ENCODE measurements around the gene MZB1.
"Not testable (repeated sequence)": the region's sequence is repeated elsewhere in the genome, so short reads cannot be mapped to it uniquely, and the experiment has no call there.

The MZB1 gene

GRCh38 chr5:139371482-139372435 is 18.0 kb downstream of the MZB1 start:
- DNase-seq: no peak

DNA sequence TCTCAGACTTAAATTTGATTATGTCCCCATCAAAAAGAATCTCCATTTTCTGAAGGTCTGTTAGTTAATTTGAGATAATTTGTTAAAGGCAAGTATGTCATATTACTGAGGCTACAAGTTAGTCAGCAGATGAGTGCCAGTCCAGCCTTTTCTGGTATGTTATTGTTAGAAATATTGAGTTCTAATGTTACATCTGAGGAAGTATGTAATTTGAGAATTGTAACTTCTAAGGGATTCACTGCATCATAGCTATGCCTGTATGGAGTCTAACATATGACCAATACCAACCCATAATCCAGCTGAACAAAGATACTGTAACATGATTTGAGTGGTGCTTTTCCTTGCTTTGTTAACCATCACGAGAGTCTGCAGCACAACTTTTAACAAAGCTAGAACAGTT is 20.5 kb downstream of the MZB1 start:
- DNase-seq: no peak

DNA sequence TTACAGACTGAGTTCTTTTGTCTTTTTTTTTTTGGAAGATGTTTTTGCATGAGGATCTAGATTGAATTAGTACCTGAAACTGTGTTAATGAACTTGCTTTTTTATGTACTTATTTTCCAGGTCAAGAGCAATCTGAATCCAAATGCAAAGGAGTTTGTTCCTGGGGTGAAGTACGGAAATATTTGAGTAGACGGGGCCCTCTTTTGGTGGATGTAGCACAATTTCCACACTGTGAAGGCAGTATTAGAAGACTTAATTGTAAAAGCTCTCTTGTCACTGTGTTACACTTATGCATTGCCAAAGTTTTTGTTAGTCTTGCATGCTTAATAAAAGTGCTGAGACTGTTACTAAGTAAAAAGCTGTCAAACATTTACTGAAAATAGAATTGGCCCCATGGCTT is 21.1 kb downstream of the MZB1 start:
- DNase-seq: no peak

DNA sequence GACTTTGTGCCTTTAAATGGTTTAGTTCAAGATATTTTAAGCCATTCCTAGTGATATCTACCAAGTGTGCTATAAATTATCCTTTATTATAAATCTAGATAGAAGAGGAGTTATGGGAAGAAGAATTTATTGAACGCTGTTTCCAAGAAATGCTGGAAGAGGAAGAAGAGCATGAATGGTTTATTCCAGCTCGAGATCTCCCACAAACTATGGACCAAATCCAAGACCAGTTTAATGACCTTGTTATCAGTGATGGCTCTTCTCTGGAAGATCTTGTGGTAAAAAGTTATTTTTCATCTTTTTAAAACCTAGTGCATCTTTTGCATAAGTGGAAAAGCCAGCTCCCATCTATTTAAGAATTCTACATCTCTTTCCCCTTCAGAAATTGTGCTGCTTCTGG is 25.2 kb downstream of the MZB1 start:
- DNase-seq: no peak

- DNase-seq: no peak
These were observed 25.8 kb downstream of the MZB1 start for GRCh38 chr5:139363937-139364336.

- DNase-seq: no peak
These were observed 27.8 kb downstream of the MZB1 start for GRCh38 chr5:139361835-139362429.

- no peak for DNase-seq
These were observed 29.3 kb downstream of the MZB1 start for GRCh38 chr5:139360384-139360783.

GRCh38 chr5:139358064-139358463 is 31.6 kb downstream of the MZB1 start:
- DNase-seq: no peak

DNA sequence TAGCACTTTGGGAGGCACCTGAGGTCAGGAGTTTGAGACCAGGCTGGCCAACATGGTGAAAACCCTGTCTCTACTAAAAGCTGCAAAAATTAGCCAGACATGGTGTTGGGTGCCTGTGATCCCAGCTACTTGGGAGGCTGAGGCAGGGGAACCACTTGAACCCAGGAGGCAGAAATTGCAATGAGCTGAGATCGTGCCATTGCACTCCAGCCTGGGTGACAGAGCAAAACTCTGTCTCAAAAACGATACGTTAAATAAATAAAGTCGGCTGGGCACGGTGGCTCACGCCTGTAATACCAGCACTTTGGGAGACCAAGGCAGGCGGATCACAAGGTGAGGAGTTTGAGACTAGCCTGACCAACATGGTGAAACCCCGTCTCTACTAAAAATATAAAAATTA is 33.8 kb downstream of the MZB1 start:
- not testable (repeated sequence) for DNase-seq

DNA sequence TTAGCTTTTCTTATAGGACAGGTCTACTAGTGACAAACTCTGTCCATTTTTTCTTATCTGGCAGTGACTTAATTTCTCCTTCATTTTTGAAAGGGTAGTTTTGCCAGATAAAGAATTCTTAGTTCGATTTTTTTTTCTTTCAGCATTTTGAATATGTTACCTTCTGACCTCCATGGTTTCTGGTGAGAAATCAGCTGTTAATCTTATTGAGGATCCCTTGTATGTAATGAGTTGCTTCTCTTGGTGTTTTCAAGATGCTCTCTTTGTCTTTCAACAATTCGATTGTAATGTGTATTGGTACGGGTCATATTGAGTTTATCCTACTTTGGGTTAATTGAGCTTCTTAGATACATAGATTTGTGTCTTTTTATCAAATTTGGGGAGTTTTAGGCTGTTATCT is 35.5 kb downstream of the MZB1 start:
- DNase-seq: no peak

- DNase-seq: not testable (repeated sequence)
These were observed 41.9 kb downstream of the MZB1 start for GRCh38 chr5:139347863-139348262.

GRCh38 chr5:139345442-139345841 is 44.3 kb downstream of the MZB1 start:
- DNase-seq: not testable (repeated sequence)

GRCh38 chr5:139344177-139344576 is 45.5 kb downstream of the MZB1 start:
- no peak for DNase-seq

GRCh38 chr5:139343476-139343875 is 46.2 kb downstream of the MZB1 start:
- DNase-seq: no peak

DNA sequence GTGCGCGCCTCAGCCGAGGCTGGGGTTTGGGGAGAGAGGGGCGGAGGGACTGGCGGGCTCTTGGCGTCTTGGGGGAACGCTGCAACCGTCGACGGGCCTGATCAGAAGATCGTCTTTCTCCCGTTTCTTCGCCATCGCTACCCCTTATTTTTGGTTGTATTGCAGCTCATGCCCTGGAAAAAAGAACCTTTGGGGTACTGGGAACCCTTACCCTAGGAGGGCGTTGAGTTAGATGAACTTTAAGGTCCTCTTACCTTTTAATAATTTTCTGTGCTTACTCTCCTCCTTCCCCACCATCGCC is 47.3 kb downstream of the MZB1 start:
- DNase-seq: no peak

GRCh38 chr5:139341689-139342422 is 47.9 kb downstream of the MZB1 start, which contains the start of gene PAIP2:
Gene PAIP2 (plus strand): TSS chr5:139341854. CDS start chr5:139363785, 21,931 bp downstream.
- DNase-seq: peak; percentile 91

- DNase-seq: no peak
These were observed 48.5 kb downstream of the MZB1 start for GRCh38 chr5:139341187-139341688.

- DNase-seq: no peak
These were observed 49.7 kb downstream of the MZB1 start for GRCh38 chr5:139340051-139340450.
